ENCODE data around the gene TNRC6B.

DNA sequence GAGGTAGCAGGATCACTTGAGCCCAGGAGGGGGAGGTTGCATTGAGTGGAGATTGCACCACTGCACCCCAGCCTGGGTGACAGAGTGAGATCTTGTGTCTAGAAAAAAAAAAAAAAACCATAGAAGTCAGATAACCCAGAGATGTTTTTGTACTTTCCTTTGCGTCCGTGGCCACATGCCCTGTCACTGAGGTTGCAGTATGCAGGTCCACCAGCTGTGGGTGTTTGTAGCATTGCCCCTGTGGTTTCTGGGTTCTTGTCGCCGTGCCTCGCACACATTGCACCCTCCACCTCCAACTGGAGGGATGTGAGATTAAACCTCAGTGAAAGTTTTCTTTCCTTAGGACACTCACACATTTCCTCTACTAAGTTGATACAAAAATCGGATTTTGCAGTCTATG is 70.3 kb downstream of the TNRC6B start:
- TF ChIP-seq EZH2 (IDR thresholded peaks at IDR 0.05; ENCODE audit: borderline replicate concordance): no peak
- no peak for TF ChIP-seq CTCF (IDR thresholded peaks at IDR 0.05; ENCODE audit: poor library complexity)
